K562 (cell line): ENCODE results near the gene CNKSR3. TPM values are rescaled to one million over a fixed set of nuclear protein-coding genes. Genes with fewer than 3 reads are reported as not detected.

ENCODE experiments used
- ATAC-seq: fragments of 200-7000 bp; cut with Tn5 transposase; 3 replicates; pipeline ENCODE4 v1.9.1; 2020; ENCODE audit warnings: moderate library complexity
- BruUV-seq: library from RNA; stranded (reverse); fragments of 400-500 nt; replicated peaks from 2 replicates; lab custom pipeline; 2021; lab: Mats Ljungman, UMichigan
- CTCF ChIA-PET: fragments of 300-600 bp; formaldehyde crosslinking; extraction: SDS; loops from one replicate; lab custom pipeline; 2021; ENCODE audit warnings: low intra/inter-chr PET ratio; lab: Yijun Ruan, JAX
- POLR2A ChIA-PET: fragments of 300-600, 350-650 bp; sonication (Branson Sonifier 250); formaldehyde crosslinking; extraction: SDS; loops from one replicate; lab custom pipeline; 2021; ENCODE audit warnings: antibody characterized with exemption, inconsistent platforms; lab: Yijun Ruan, JAX
- DNase-seq, 4 experiments: peaks; one replicate each; pipeline versions ENCODE4 v3.0.0 to v3.0.0-alpha.2; 2011 to 2018; ENCODE audit warnings: low spot score in 3 of 4, mixed read lengths in 3 of 4; ENCODE audit errors: extremely low read depth in 1 of 4
- FAIRE-seq: peaks from 2 replicates; lab custom pipeline; 2011; peaks lifted over from hg19 to GRCh38; lab: Jason Lieb, UNC
- H2AFZ ChIP-seq: 2 replicates; pipeline ENCODE4 v1.6.0; 2011; ENCODE audit warnings: low read depth, low read length, control low read depth, inconsistent platforms
- H3K27ac ChIP-seq: fragments of 200-600 bp; 3 replicates; pipeline ENCODE4 v1.8.0; 2011; ENCODE audit warnings: low read depth, mild to moderate bottlenecking, control low read depth, inconsistent platforms, low read length, moderate library complexity, mixed read lengths; ENCODE audit errors: extremely low read depth
- H3K27me3 ChIP-seq, 2 experiments: fragments of 300-600 bp in 1 of 2; 2 replicates in 1 of 2; 3 replicates in 1 of 2; pipeline versions ENCODE4 v1.6.0 to v1.8.0; 2011; ENCODE audit warnings: inconsistent platforms in 2 of 2, low read length in 2 of 2, mild to moderate bottlenecking in 1 of 2, mixed read lengths in 1 of 2, moderate library complexity in 1 of 2; ENCODE audit not compliant: control insufficient read depth in 2 of 2, insufficient read depth in 2 of 2
- H3K36me3 ChIP-seq: fragments of 300-600 bp; 3 replicates; pipeline ENCODE4 v1.8.0; 2011; ENCODE audit warnings: mild to moderate bottlenecking, low read length, inconsistent platforms; ENCODE audit not compliant: control insufficient read depth, insufficient read depth
- H3K4me1 ChIP-seq, 2 experiments: fragments of 200-600 bp in 1 of 2; replicated peaks in 1 of 2; 2 replicates in 1 of 2; 3 replicates in 1 of 2; pipeline versions ENCODE4 v1.5.1 to v1.8.0; 2011; ENCODE audit warnings: inconsistent platforms in 2 of 2, low read length in 2 of 2, mild to moderate bottlenecking in 1 of 2, mixed read lengths in 1 of 2, moderate library complexity in 1 of 2; ENCODE audit not compliant: control insufficient read depth in 2 of 2, insufficient read depth in 2 of 2
- H3K4me2 ChIP-seq: 2 replicates; pipeline ENCODE4 v1.6.1; 2011; ENCODE audit warnings: low read length, control low read depth, inconsistent platforms, mixed read lengths; ENCODE audit not compliant: insufficient read depth
- H3K4me3 ChIP-seq: fragments of 200-600 bp; sonication (generic), shearing (Covaris generic); 2 replicates; pipeline ENCODE4 v1.5.1; 2016; ENCODE audit warnings: control low read depth, inconsistent platforms
- H3K79me2 ChIP-seq: fragments of 200-600 bp; 3 replicates; pipeline ENCODE4 v1.8.0; 2011; ENCODE audit warnings: low read length, inconsistent platforms; ENCODE audit not compliant: control insufficient read depth, insufficient read depth
- H3K9ac ChIP-seq, 2 experiments: 2 replicates each; pipeline versions ENCODE4 v1.6.0 to v1.6.1; 2011; ENCODE audit warnings: low read depth in 2 of 2, low read length in 2 of 2, control low read depth in 1 of 2, inconsistent platforms in 1 of 2, mild to moderate bottlenecking in 1 of 2, mixed read lengths in 1 of 2; ENCODE audit not compliant: insufficient read depth in 1 of 2
- H3K9me1 ChIP-seq: one replicate; pipeline ENCODE4 v1.6.0; 2011; ENCODE audit warnings: inconsistent platforms, mild to moderate bottlenecking, low read length, moderate library complexity; ENCODE audit not compliant: control insufficient read depth, insufficient read depth
- H3K9me3 ChIP-seq: replicated peaks from 2 replicates; pipeline ENCODE4 v1.5.1; 2011; ENCODE audit warnings: low read depth, low read length, inconsistent platforms; ENCODE audit not compliant: control insufficient read depth, insufficient read depth
- H4K20me1 ChIP-seq: replicated peaks from 2 replicates; pipeline ENCODE4 v1.6.1; 2011; ENCODE audit warnings: low read length, inconsistent platforms, mixed read lengths; ENCODE audit not compliant: control insufficient read depth, insufficient read depth
- ATF1 ChIP-seq, 2 experiments: fragments of 450-650 bp in 1 of 2; IDR thresholded peaks; 2 replicates each; pipeline ENCODE4 v1.6.1; 2016; ENCODE audit warnings: missing compliant biosample characterization in 1 of 2, missing genetic modification characterization in 1 of 2
- BCL6 ChIP-seq: fragments of 250-450 bp; sonication (Bioruptor Pico); IDR thresholded peaks from 2 replicates; pipeline ENCODE4 v1.4.0; 2020
- ETV6 ChIP-seq, 3 experiments: fragments of 150-350 bp in 1 of 3; sonication (generic) in 1 of 3; formaldehyde crosslinking in 1 of 3; IDR thresholded peaks; 2 replicates each; pipeline versions ENCODE4 v1.6.1 to v1.8.0; 2014 to 2022; ENCODE audit warnings: borderline replicate concordance in 2 of 3, low read depth in 2 of 3, antibody characterized with exemption in 1 of 3, low read length in 1 of 3, mild to moderate bottlenecking in 1 of 3, missing genetic modification reagents in 1 of 3
- HSF4 ChIP-seq: fragments of 250-450 bp; sonication (Bioruptor Pico); IDR thresholded peaks from 2 replicates; pipeline ENCODE4 v2.1.2; 2022; ENCODE audit warnings: mild to moderate bottlenecking, moderate library complexity, borderline replicate concordance
- JUN ChIP-seq, 2 experiments: sonication (generic) in 1 of 2; formaldehyde crosslinking in 1 of 2; IDR thresholded peaks; 2 replicates each; pipeline versions ENCODE4 v1.6.1 to v1.8.0; 2012 to 2022; ENCODE audit warnings: borderline replicate concordance in 2 of 2, mild to moderate bottlenecking in 2 of 2, improper control_type of control experiment in 1 of 2, low read depth in 1 of 2, low read length in 1 of 2, missing genetic modification reagents in 1 of 2
- NR1H2 ChIP-seq: sonication (generic); formaldehyde crosslinking; IDR thresholded peaks from 2 replicates; pipeline ENCODE4 v1.4.0; 2020; ENCODE audit warnings: mild to moderate bottlenecking, missing genetic modification reagents
- SPI1 ChIP-seq: IDR thresholded peaks from 2 replicates; pipeline ENCODE4 v1.6.1; 2011; ENCODE audit warnings: low read depth, low read length, control low read depth, borderline replicate concordance
- WGBS: fragments of 100-300 bp; shearing (Covaris generic); methylation state at CpG from one replicate; pipeline ENCODE4 v1.1.6; 2016; ENCODE audit warnings: low coverage, mixed read lengths; ENCODE audit not compliant: insufficient coverage; ENCODE audit errors: missing lambda C conversion rate; 5-methylcytosine and 5-hydroxymethylcytosine counted together
- in situ Hi-C: fragments of 300-500 bp; cut with MboI; formaldehyde crosslinking; loops from 4 replicates; pipeline ENCODE4 v1.15.0; 2018; ENCODE audit warnings: inconsistent platforms, mixed read lengths
- intact Hi-C: fragments of 100-400 bp; cut with micrococcal nuclease; formaldehyde crosslinking; loops from 2 replicates; pipeline ENCODE4 v1.14.2; 2022
- polyA plus RNA-seq, 8 experiments: library from polyadenylated mRNA; depleted of rRNA in 4 of 8; stranded (reverse) in 5 of 8; unstranded in 3 of 8; fragments of >200 nt; fragmentation: Nextera tagmentation in 2 of 8; fragmentation: Illumina TruSeq in 1 of 8; extraction: Ambion mirVana in 2 of 8; extraction: Trizol in 1 of 8; gene quantifications; 2 replicates each; pipeline versions ENCODE4 v1.2.1 to v1.2.3, GENCODE V29; 2011 to 2014; ENCODE audit warnings: inconsistent platforms in 1 of 8, missing spikeins in 1 of 8
- total RNA-seq, 7 experiments: library from RNA; depleted of rRNA in 6 of 7; stranded (reverse); fragments of >200 nt in 6 of 7; fragmentation: Illumina TruSeq in 2 of 7; extraction: Trizol in 2 of 7; gene quantifications; 2 replicates each; pipeline versions ENCODE4 v1.2.1 to v1.2.3, GENCODE V29; 2011 to 2021; ENCODE audit warnings: low replicate concordance in 1 of 7
- TF ChIP-seq, protein P1 (sequence below): IDR thresholded peaks from 2 replicates; pipeline ENCODE4 v1.6.1; 2016; ENCODE audit warnings: missing genetic modification characterization, missing compliant biosample characterization

Gene CNKSR3
- total and polyA plus RNA-seq, 9 of the 15 experiments (the other 6 are each of a cell fraction or from before 2014, with no cell fraction given) = 4.5 to 29.6 (median 9.5) TPM

DNA sequence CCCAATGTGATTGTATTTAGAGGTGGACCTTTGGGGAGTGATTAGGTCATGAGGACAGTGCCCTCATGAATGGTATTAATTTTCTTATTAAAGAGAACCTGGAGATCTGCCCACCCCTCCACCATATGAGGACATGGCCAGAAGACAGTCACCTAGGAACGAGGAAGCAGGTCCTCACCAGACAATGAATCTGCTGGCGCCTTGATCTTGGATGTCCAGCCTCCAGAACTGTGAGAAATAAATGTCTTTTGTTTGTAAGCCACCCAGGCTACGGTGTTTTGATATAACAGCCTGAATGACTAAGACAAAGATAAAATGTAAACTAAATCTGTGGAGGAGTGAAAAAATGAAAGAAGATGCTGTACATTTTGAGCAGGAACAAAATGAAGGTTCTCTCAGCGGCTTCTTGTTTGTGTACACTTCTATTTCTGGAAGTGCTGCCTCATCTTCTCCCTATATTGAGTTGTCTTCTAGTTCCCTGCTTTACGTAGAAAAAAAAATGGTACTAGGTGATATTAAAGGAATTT lies 152.4 kb downstream of the CNKSR3 start (continued):
- TF ChIP-seq, protein P1, sequence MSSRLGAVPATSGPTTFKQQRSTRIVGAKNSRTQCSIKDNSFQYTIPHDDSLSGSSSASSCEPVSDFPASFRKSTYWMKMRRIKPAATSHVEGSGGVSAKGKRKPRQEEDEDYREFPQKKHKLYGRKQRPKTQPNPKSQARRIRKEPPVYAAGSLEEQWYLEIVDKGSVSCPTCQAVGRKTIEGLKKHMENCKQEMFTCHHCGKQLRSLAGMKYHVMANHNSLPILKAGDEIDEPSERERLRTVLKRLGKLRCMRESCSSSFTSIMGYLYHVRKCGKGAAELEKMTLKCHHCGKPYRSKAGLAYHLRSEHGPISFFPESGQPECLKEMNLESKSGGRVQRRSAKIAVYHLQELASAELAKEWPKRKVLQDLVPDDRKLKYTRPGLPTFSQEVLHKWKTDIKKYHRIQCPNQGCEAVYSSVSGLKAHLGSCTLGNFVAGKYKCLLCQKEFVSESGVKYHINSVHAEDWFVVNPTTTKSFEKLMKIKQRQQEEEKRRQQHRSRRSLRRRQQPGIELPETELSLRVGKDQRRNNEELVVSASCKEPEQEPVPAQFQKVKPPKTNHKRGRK = no peak
- no peak for TF ChIP-seq HSF4 (CRISPR knock-in tag)
- TF ChIP-seq BCL6 (CRISPR knock-in tag) = no peak

DNA sequence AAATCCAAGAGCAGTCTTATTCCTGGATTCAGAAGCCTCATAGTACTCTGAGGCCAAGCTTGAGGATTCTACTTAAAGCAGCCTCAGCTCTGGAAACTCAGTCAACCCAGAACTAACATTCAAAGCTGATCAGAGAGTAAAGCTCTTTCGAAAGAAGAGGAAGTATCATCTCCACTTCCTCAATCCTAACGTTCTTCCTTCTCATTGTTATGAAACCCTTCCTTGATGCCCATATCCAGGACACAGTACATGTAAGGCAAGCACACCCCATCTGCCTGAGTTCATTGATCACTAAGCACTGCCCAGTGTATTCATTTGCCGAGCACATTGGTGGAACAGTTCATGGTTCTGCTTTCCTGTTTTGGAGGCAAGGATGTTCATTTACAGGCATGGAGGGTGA lies 153.8 kb downstream of the CNKSR3 start, which contains the start of gene IPCEF1:
Gene IPCEF1, minus strand, starts transcription at position 114 of the 400 bp plus-strand sequence. CDS start 90,856 bp downstream, outside the sequence.
- POLR2A ChIA-PET = interaction anchor here (0.6 to 0.9 kb wide), 5 partner anchors 11 to 116 kb away, joined by 3 read pairs; no protein-coding TSS in a partner anchor

More for the DNA sequence above, 153.8 kb downstream of the CNKSR3 start, which contains the start of gene IPCEF1:
- BruUV-seq = no TSS peak
- DNase-seq = no peak
- WGBS = 3% methylated on average over 3 of the region's 3 CpGs
- H3K27me3 ChIP-seq = peaks cover 9 to 24% of the 10 kb centered on the region in 2 experiments; a peak in 4 of 5 replicates
- FAIRE-seq = no peak
- intact Hi-C loops (loop anchor here (5.0 kb wide), 1 partner anchor 306 kb away; no protein-coding TSS in a partner anchor), in situ Hi-C loops (no loop called here)
- H3K4me1 ChIP-seq = peaks cover 0 to 10% of the 10 kb centered on the region in 2 experiments; a peak in 1 of 5 replicates
- H3K27ac ChIP-seq = no peak within 1 kb of the TSS
- H2AFZ ChIP-seq = no peak within 1 kb of the TSS
- no peaks in the 10 kb centered on the region for H3K9me1 ChIP-seq
- no peaks in the 10 kb centered on the region for H3K79me2 ChIP-seq
- CTCF ChIA-PET = no interaction called here
- TF ChIP-seq JUN (IDR thresholded peaks at IDR 0.05; ENCODE audit: borderline replicate concordance, low read depth, low read length) (no peak), JUN (CRISPR knock-in tag; IDR thresholded peaks at IDR 0.05; ENCODE audit: borderline replicate concordance) (no peak), ATF1 (CRISPR knock-in tag; IDR thresholded peaks at IDR 0.05) (no peak), ATF1 (tag; IDR thresholded peaks at IDR 0.05) (no peak), NR1H2 (CRISPR knock-in tag) (no peak), ETV6 (IDR thresholded peaks at IDR 0.05; ENCODE audit: borderline replicate concordance in 1 of 2, low read depth in 2 of 2, low read length in 1 of 2) (peak in 1 of 2 experiments; percentile 82; a peak in 3 of 4 replicates), ETV6 (CRISPR knock-in tag; IDR thresholded peaks at IDR 0.05; ENCODE audit: borderline replicate concordance) (no peak), SPI1 (peak; percentile 94)
- H3K9me3 ChIP-seq = no peaks in the 10 kb centered on the region
- H3K4me3 ChIP-seq = no peak within 1 kb of the TSS
- no peak for ATAC-seq
- no peaks in the 10 kb centered on the region for H4K20me1 ChIP-seq
- no peak within 1 kb of the TSS; the same call in 1 of the 2 replicates for H3K4me2 ChIP-seq
- H3K9ac ChIP-seq = no peak within 1 kb of the TSS
- H3K36me3 ChIP-seq = no peaks in the 10 kb centered on the region
